Stimulated activated CD8-positive, alpha-beta memory T cell treated with anti-CD3 and anti-CD28 coated beads, Interleukin-2, amount 100 ng/mL, for 1 hour (primary cell): ENCODE measurements around the gene LRRTM4.
"Not testable (repeated sequence)": the region's sequence is repeated elsewhere in the genome, so short reads cannot be mapped to it uniquely, and the experiment has no call there.

Source experiments
- DNase-seq, 2 donors: peaks; one replicate each; pipeline ENCODE4 v3.0.0-alpha.2; 2020; ENCODE audit warnings: low read depth in 2 of 2

LRRTM4 gene

GRCh38 chr2:77086478-77086877 is 435.7 kb downstream of the LRRTM4 start:
- DNase-seq, result no peak

DNA sequence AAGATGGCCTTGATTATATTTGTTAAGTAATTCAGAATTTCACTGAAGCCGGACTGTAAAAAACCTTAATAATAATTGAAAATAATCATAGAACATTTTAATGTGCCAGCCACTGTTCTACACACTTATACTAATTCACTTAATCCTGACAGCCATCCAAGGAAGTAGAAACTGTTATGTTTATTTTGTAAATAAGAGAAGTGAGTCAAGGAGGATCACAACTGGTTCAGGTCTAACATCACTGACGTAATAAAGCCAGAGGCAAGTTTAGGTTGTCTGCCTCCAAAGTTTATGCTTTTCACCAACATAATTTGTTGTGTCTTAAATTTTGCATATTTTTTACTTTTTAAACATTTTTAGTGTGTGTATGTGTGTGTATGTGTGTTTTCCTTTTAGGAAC is 436.1 kb downstream of the LRRTM4 start:
- DNase-seq, result no peak

GRCh38 chr2:77085561-77085960 is 436.6 kb downstream of the LRRTM4 start:
- DNase-seq, result no peak

DNA sequence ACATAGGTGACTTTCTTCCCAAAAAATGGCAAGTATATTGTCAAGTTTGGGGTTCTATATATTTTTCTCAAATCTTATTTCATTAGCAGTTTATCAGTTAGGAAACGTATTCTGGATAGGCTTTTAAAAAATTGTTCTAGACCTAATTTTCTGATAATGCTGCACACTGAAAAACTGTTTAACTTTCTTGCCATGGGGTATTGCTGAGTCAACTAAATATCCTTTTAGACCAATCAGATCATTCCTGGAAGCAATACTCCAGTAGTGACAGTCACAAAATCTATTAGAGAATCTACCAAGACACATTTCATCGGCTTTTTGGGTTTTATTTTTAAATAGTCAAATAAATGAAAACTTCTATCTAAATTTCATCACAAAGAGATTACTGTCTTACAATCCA is 440.6 kb downstream of the LRRTM4 start:
- no peak for DNase-seq

- no peak for DNase-seq
Observed at GRCh38 chr2:77064324-77064723, 457.9 kb downstream of the LRRTM4 start.

GRCh38 chr2:77054938-77055337 is 467.2 kb downstream of the LRRTM4 start:
- DNase-seq, result no peak

DNA sequence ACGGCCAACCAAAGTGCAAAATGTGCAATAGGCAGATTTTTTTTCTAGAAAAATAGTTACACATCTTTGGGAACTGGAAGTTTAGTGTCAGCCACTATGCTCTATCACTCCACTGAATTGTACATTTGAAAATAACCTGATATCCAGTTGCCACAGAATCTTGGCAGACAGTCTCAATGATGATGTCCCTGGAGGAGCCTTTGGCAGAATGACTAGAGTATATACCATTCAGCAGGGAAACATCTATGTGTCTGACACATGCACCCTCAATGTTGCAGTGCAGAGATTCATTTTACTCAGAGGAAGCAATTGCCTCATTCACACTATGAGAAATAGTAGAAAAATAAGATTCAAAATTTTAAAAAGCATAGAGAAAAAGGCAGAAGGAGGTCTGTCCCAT is 475.8 kb downstream of the LRRTM4 start:
- no peak for DNase-seq

- not testable (repeated sequence) for DNase-seq
Observed at GRCh38 chr2:77045456-77045855, 476.7 kb downstream of the LRRTM4 start.

GRCh38 chr2:77034445-77034844 is 487.7 kb downstream of the LRRTM4 start:
- DNase-seq, result no peak

- DNase-seq, result not testable (repeated sequence)
Observed at GRCh38 chr2:77029237-77029636, 492.9 kb downstream of the LRRTM4 start.

- DNase-seq, result no peak
Observed at GRCh38 chr2:77028032-77028600, 494.1 kb downstream of the LRRTM4 start.

- DNase-seq, result no peak
Observed at GRCh38 chr2:77025714-77026113, 496.5 kb downstream of the LRRTM4 start.

DNA sequence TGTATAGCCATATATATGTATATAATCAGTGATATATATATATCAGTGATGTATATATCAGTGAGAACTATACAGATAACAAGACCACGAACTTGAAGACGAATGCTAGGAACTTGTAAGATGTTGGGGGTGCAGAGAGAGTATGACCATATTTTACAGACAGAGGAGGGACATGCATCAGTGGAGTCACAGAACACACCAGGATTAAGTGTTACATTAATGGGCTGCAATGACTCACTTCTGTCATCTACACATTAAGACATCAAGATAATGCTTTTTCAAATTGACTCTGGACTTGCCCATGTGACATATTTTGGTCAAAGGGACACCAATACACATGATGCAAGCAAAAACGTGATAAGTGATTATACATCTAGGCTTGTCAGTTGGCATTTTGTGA is 501.0 kb downstream of the LRRTM4 start:
- DNase-seq, result no peak

GRCh38 chr2:77018219-77018618 is 504.0 kb downstream of the LRRTM4 start:
- DNase-seq, result no peak

GRCh38 chr2:77017355-77017745 is 504.8 kb downstream of the LRRTM4 start:
- DNase-seq, result no peak

GRCh38 chr2:77016443-77017354 is 505.5 kb downstream of the LRRTM4 start:
- DNase-seq, result no peak

DNA sequence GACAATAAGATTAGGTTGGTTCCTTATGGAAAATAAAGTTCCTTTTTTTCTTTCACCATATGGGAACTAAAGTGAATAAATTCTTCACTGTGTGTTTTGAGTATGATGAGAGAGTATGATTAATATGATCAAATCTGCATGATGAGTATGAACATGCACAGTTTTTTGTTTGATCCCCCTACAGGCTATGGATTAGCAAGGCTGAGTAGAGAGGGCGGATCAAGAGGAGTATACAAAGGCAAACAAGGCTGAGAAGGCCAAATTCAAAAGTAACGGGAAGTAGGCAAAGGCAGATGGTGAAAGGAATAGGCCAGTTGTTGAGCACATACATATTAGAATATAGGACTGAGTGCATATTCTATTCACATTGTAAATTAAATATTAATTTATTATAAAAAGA is 508.2 kb downstream of the LRRTM4 start:
- DNase-seq, result no peak

GRCh38 chr2:77013457-77013856 is 508.7 kb downstream of the LRRTM4 start:
- DNase-seq, result no peak

- DNase-seq, result no peak
Observed at GRCh38 chr2:77009307-77009706, 512.9 kb downstream of the LRRTM4 start.

GRCh38 chr2:77008853-77009252 is 513.3 kb downstream of the LRRTM4 start:
- no peak for DNase-seq

DNA sequence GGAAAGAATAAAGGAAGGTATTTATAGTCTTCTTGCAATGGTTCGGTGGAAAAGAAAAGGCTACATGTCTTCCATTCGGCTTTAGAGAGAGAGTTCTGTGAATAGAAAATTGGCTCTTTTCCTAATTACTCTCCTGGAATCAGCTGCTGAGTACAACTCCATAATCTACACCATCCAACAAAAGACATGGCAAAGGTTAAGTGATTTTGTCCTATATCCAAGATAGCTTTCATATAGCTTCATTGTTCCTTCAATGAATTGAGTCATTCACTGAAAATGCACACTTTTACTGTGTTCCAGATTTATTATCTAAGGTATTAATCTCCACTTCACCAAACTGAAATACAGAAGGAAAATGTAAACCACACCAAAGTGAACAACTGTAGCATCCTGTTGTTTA is 514.5 kb downstream of the LRRTM4 start:
- DNase-seq, result no peak

DNA sequence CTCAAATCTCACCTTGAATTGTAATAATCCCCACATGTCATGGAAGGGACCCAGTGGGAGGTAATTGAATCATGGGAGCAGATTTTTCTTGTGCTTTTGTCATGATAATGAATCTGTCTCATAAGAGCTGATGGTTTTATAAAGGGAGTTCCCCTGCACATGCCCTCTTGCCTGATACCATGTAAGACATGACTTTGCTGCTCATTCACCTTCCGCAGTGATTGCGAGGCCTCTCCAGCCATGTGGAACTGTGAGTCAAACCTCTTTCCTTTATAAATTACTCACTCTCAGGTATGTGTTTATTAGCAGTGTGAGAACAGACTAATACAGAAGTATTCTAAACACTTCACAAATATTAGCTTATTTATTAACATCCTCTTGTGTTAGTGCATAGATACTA is 516.7 kb downstream of the LRRTM4 start:
- no peak for DNase-seq

DNA sequence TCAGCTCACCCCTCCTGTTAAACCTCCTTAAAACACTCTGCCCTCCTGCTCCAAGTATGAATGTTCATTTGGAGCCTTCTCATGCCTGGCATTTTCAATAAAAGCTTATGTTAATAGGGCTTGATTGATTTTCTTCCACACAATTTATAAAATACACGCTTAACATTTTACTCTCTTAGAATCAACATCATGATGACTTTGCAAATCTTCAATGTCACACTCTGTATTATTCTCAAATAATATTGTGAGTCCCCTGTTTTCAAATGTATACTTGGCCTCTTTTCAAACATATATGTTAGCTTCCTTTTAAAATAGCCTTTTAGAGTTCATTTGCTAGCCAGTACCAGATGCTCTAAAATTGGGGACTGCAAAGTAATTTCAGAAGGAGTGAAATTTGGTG is 520.3 kb downstream of the LRRTM4 start:
- DNase-seq, result no peak
